Left ventricle myocardium inferior (tissue), 1 donor: ENCODE data around the gene LRGUK. TPM values are rescaled to one million over a fixed set of nuclear protein-coding genes. Genes with fewer than 3 reads are reported as not detected.

ENCODE experiments used
- DNase-seq: peaks from one replicate; pipeline ENCODE4 v3.0.0-alpha.2; 2020
- H3K27ac ChIP-seq: fragments of 200-600 bp; replicated peaks from 2 replicates; pipeline ENCODE4 v1.8.0; 2021
- H3K27me3 ChIP-seq: fragments of 200-600 bp; 2 replicates; pipeline ENCODE4 v1.8.0; 2021; ENCODE audit warnings: low read depth
- H3K36me3 ChIP-seq: fragments of 200-600 bp; 2 replicates; pipeline ENCODE4 v1.8.0; 2021
- H3K4me1 ChIP-seq: fragments of 200-600 bp; 2 replicates; pipeline ENCODE4 v1.8.0; 2021
- H3K4me3 ChIP-seq: fragments of 200-600 bp; 2 replicates; pipeline ENCODE4 v1.8.0; 2021; ENCODE audit warnings: mild to moderate bottlenecking, moderate library complexity
- H3K9me3 ChIP-seq: fragments of 200-600 bp; replicated peaks from 2 replicates; pipeline ENCODE4 v1.8.0; 2021
- intact Hi-C: fragments of 100-400 bp; cut with micrococcal nuclease; formaldehyde crosslinking; loops from one replicate; pipeline ENCODE4 v1.11.0; 2022
- total RNA-seq: library from RNA; stranded (reverse); fragmentation: NEBNext Ultra II Directional; extraction: Animal tissue kit (Norgen Biotek cat#: 25700); gene quantifications from one replicate; pipeline ENCODE4 v1.2.1, GENCODE V29; 2021
- TF ChIP-seq, protein P1 (sequence below): fragments of 200-600 bp; IDR thresholded peaks from 2 replicates; pipeline ENCODE4 v1.8.0; 2021; ENCODE audit warnings: antibody characterized with exemption, mild to moderate bottlenecking, borderline replicate concordance
- donor health status: DM: no; HTN: yes; CAD: no; lungs with severe emphysema.

Gene LRGUK
- total RNA-seq, 1 donor from 2014 or later = 0.19 TPM

DNA sequence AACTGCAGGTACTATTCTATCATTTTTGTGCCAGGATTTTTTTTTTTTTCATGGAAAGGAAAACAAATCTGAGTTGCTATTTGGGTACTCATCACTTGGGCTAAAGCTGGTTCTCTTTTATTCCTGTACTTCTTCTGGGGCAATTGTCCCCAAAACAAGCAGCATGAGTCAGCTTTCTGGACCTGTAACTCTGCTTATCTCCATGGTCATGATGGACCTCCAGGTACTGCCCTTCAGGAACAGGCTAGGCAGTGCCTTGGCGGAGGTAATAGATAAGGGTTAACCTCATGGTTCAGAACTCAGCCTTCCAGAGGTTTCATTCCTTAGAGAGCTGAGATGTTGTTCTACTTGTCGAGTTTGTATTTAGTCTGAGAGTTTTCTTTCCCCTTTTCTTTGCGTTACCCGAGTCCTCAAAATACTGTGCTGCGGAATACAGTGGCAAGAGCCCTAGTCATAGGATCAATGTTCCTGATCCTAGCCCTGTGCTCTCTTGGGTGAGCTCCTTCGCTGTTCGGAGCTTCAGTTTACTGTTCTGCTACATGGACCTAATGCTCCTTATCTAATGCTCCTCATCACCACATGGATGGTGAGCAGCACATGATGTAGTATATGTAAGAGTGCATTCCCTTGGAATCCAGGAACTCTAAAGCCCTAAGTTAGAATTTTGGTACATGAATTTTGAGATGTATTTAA is 74.6 kb downstream of the LRGUK start:
- Histone ChIP-seq H3K27ac (no peak overlapping the region), H3K27me3 (no peaks in the 10 kb centered on the region), H3K4me1 (no peaks in the 10 kb centered on the region), H3K4me3 (no peak overlapping the region), H3K36me3 (no peaks in the 10 kb centered on the region), H3K9me3 (no peaks in the 10 kb centered on the region)
- TF ChIP-seq, protein P1, sequence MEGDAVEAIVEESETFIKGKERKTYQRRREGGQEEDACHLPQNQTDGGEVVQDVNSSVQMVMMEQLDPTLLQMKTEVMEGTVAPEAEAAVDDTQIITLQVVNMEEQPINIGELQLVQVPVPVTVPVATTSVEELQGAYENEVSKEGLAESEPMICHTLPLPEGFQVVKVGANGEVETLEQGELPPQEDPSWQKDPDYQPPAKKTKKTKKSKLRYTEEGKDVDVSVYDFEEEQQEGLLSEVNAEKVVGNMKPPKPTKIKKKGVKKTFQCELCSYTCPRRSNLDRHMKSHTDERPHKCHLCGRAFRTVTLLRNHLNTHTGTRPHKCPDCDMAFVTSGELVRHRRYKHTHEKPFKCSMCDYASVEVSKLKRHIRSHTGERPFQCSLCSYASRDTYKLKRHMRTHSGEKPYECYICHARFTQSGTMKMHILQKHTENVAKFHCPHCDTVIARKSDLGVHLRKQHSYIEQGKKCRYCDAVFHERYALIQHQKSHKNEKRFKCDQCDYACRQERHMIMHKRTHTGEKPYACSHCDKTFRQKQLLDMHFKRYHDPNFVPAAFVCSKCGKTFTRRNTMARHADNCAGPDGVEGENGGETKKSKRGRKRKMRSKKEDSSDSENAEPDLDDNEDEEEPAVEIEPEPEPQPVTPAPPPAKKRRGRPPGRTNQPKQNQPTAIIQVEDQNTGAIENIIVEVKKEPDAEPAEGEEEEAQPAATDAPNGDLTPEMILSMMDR = no peak
- no peak for DNase-seq
- intact Hi-C loops = no loop called here

DNA sequence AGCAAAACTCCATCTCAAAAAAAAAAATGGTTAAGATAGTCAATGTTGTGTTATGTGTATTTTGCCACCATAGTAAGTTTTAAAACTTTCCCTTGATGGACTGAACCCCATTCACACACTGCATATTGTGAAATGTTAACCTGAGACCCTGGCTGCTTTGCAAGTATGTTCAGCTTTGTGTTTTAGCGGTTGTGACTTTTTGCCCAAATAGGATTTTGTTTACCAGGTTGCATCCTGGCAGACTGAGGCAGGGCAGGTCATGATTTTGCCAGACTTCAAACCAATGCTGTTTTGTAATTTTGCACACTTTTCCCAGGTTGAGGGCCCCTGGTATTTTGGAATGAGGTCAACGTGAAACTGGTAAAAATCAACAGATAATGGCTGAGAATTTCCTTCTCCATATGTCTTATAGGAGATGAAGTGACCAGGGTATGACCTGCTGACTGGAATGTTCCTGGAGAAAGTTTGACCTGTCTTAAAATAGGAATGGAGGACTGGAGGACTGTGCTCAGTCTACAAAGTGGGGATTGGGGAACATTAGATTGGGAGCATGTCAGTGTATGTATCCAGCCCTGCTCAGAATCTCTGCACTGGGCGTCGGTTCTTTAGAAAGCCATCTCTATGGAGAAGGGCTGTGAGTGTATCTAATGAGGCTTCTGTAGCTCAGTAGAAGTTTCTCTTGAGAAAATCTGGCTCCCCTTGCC is 76.2 kb downstream of the LRGUK start:
- Histone ChIP-seq H3K36me3 (no peaks in the 10 kb centered on the region), H3K27ac (no peak overlapping the region), H3K9me3 (no peaks in the 10 kb centered on the region), H3K4me1 (no peaks in the 10 kb centered on the region), H3K4me3 (no peak overlapping the region), H3K27me3 (no peaks in the 10 kb centered on the region)
- no peak for DNase-seq
- intact Hi-C loops = no loop called here
- TF ChIP-seq, protein P1 = no peak

DNA sequence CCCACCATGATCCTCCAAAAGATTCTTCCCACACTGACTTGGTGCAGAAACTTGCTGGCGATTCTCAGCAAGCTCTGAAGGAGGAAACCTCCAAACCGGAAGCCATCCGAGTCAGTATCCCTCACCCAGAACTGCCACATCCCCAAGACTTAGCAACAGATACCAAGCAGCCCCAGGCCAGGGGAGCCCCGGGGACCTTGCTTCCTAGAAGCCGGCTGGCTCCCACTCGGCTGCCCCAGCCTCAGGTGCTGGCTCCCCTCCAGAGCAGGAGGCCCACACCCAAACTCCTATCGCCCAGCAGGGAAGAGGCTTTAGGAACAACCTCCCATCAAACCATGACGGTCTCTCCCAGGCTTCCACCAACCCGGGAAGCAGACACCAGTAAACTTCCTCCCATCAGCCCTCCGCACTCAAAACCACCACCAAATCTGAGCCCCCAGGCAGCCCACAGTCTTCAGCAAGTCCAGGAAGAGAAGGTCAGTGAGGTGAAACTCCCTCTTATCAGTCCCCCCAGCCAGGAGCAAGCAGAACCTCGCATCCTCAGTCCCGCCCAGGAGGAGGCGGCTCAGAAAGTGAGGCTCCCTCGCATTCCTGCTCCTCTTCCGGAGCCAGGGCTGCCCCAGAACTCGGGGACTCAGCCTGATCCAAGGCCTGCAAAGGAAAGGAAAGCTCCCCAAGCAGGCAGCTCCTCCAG is 82.3 kb downstream of the LRGUK start:
- Histone ChIP-seq H3K4me3 (no peak overlapping the region), H3K9me3 (no peaks in the 10 kb centered on the region), H3K27me3 (no peaks in the 10 kb centered on the region), H3K36me3 (no peaks in the 10 kb centered on the region), H3K4me1 (no peaks in the 10 kb centered on the region), H3K27ac (no peak overlapping the region)
- TF ChIP-seq, protein P1 = no peak
- DNase-seq = no peak
- intact Hi-C loops = no loop called here

DNA sequence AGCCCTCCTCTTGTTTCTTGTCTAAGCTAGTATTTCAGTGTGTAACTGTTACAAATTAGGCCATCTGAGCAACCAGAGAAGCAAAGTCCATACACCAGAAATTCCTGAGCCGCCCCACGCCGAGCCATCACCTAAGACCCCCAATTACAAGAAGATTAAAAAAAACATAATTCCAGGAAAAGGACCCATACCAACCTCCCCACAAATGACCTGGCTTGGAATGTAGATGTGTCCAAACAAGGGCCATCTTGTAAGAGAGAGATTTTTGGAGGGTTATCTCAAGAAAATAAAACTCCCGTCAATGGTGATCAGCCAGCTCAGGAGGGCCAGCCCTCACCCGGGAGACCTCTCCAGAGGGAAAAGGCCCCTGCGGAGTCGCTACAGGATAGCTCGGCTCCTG is 83.1 kb downstream of the LRGUK start:
- Histone ChIP-seq H3K4me3 (no peak overlapping the region), H3K27me3 (no peaks in the 10 kb centered on the region), H3K36me3 (no peaks in the 10 kb centered on the region), H3K27ac (no peak overlapping the region), H3K9me3 (no peaks in the 10 kb centered on the region), H3K4me1 (no peaks in the 10 kb centered on the region)
- intact Hi-C loops = no loop called here
- TF ChIP-seq, protein P1 = no peak
- DNase-seq = no peak

DNA sequence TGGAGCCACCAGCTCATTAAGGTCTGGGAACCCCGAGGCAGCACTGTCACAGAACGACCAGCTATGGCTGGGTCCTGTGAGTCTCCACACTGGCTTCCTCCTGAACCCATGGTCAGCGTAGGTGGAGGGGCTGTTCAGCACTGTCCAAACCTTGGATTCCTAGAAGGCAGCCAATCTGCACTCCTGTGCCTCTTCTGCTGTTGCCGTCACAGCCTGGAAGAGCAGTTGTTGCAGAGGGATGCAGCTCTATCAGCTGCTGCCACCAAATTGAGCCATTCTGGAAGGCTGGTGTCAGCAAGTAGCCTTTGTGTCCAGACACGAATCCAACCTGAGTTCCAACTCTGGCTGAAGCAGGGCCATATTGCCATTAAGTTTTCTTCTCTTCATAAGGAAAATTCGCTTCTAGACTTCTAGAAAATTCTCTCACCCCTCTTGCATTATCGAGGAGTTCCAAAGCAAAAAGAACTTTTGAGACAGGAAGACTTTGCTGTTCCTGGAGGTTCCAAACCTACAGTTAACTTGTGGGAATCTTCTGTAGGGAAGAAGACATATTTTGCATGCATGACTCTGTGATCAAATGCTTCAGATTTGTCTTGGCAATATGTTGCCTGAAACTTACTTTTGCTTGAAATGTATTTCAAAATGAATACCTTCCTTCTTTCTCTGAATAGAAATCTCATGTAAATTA is 84.0 kb downstream of the LRGUK start:
- Histone ChIP-seq H3K36me3 (no peaks in the 10 kb centered on the region), H3K4me3 (no peak overlapping the region), H3K9me3 (no peaks in the 10 kb centered on the region), H3K4me1 (no peaks in the 10 kb centered on the region), H3K27ac (no peak overlapping the region), H3K27me3 (no peaks in the 10 kb centered on the region)
- TF ChIP-seq, protein P1 = no peak
- DNase-seq = no peak
- intact Hi-C loops = no loop called here
